HT1080 (cell line): ENCODE results near the gene MAU2. TPM values are rescaled to one million over a fixed set of nuclear protein-coding genes. Genes with fewer than 3 reads are reported as not detected.

Source experiments
- DNase-seq: peaks from one replicate; pipeline ENCODE4 v3.0.0-alpha.2; 2015; ENCODE audit warnings: low read depth
- polyA plus RNA-seq, 2 experiments: library from polyadenylated mRNA; depleted of rRNA; stranded (reverse); fragments of >200 nt; gene quantifications; 2 replicates each; pipeline ENCODE4 v1.2.3, GENCODE V29; 2015
- total RNA-seq: library from RNA; depleted of rRNA; stranded (reverse); fragments of >200 nt; shearing (Covaris generic); gene quantifications from 2 replicates; pipeline ENCODE4 v1.2.3, GENCODE V29; 2014; rRNA removed

Gene MAU2, protein sequence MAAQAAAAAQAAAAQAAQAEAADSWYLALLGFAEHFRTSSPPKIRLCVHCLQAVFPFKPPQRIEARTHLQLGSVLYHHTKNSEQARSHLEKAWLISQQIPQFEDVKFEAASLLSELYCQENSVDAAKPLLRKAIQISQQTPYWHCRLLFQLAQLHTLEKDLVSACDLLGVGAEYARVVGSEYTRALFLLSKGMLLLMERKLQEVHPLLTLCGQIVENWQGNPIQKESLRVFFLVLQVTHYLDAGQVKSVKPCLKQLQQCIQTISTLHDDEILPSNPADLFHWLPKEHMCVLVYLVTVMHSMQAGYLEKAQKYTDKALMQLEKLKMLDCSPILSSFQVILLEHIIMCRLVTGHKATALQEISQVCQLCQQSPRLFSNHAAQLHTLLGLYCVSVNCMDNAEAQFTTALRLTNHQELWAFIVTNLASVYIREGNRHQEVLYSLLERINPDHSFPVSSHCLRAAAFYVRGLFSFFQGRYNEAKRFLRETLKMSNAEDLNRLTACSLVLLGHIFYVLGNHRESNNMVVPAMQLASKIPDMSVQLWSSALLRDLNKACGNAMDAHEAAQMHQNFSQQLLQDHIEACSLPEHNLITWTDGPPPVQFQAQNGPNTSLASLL
- total RNA-seq = 23.8 and 35.3 TPM in 2 replicates
- polyA plus RNA-seq (2015; cell fraction: cytosol; rRNA removed) = 18.0 and 21.0 TPM in 2 replicates
- 52.4 and 71.1 TPM in 2 replicates for polyA plus RNA-seq (2015; cell fraction: nucleus; rRNA removed)

GRCh38 chr19:19320361-19321140 is at the start of gene MAU2, which contains the start of gene SUGP1:
Gene MAU2 (plus strand): TSS chr19:19320829. CDS start chr19:19320860, 31 bp downstream.
Gene SUGP1 (minus strand): TSS chr19:19320509. CDS start chr19:19320496, 13 bp downstream.
- DNase-seq = peak; percentile 91

GRCh38 chr19:19271828-19272599 is 48.6 kb upstream of the MAU2 start:
- DNase-seq = no peak

- DNase-seq = no peak
Measured at GRCh38 chr19:19274146-19274545, 46.5 kb upstream of the MAU2 start.

DNA sequence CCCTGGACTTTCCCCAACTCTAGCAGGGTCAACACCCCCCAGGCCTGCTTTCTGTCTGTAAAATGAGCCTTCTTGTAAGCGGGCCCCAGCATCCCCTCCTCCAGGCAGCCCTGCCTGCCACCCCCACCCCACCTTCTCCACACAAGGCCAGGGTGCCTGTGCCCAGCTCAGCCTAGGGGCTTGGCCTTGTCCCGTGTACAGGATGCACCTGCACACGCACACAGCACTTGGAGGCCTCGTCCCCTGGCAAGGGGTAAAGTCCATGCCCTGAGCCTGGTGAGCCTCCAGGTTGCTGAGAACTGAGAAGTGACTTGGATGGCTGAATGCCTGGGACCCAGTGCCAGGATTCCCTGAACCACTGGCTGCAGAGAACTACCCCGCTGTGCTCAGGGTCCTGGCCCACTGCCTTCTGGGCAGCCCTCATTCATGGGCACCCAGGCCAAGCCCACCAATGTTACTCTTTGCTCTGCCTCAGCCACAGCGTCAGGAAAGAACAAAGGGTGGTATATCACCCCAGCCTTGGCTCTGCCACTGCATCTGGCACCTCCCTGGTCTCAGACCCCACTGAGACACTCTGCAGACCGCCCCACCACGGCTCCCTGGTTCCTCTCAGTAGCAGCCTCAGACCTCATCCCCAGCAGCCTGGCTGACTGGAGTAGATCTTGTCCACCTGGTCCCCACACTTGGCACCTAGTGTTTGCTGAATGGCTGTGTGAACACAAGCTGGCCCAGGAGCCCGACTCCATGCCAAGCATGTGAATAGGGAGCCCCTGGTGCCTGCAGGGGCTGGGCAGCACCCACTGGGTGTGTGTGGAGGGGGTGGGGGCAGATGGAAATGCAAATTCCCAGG is 45.7 kb upstream of the MAU2 start:
- no peak for DNase-seq

DNA sequence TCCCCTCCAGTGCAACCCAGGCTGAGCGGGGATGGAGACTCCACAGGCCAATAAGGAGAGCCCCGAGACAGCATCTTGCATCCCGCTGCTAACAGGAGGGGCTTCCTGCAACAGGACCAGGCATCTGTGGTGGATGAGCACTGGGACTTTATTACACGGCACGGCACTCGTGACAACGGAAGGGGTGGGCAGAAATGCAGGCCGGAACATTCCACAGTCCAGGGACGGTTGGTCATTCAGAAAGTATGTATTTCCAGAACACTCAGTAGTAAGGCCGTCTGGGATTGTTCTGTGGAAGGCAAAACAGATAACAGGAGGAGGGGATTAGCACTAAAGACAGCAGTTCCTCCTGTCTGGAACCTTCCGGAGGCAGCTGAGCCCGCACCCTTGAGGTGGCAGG is 44.2 kb upstream of the MAU2 start:
- no peak for DNase-seq

GRCh38 chr19:19276851-19277250 is 43.8 kb upstream of the MAU2 start:
- no peak for DNase-seq

DNA sequence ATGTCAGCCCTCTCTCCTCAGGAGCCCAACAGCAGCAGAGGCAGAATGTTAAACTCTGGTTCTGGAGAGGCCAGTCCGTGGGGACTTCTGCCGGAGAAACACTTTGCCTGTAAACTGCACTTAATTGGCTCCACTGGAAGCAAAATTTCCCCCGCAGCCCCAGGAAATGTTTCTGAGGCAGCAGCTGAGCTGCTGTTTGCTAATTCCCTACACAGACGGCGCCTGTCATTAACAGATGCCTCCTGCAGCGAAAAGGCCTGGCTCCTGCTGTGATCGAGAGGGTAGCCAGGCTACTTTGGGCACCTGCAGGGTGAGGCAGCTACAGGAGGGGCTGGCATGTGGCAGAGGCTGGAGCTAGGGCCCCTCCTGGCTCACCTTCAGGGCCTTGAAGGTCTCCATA is 42.3 kb upstream of the MAU2 start:
- DNase-seq = no peak

DNA sequence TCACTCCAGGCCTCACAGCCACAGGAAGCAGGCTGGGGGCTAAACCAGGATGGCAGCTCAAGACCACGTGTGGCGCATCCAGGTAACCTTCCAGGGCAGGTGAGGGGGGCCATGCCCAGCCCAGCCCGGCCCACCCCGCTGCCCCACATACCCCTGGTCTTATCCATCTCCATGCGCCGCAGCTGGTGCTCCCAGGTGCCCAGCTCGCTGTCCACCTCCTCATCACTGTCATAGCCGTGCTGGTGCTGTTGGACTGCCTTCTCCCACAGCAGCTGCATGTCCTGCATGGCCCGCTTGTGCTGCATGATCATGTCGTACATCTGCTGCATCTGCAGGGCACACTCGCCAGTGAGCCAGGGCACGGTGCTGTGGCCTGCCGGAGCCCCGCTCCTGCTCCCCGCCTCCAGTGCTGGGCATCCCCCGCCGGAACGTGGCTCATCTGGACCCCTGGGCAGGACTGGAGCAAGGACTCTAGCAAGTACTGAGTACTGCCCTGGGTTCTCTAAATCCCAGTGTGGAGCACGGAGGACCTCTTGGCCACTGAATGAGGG is 41.5 kb upstream of the MAU2 start:
- DNase-seq = no peak

DNA sequence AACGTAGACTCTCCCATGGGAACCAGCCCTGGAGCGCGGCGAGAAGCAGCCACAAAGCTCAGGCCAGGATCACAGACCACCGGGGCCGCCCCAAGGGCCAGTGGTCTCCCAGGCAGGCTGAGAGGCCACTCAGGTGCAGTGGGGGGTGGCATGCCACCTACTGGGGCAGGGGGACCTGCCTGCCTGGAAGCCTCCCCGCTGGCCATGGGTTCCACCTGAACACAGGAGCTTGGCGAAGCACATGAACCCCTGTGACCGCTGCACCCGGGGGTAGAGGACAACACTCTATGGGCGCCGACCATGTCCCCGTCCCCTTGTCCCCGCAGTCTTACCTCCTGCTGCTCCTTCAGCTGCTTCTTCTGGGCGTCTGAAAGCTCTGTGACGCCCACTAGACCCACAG is 40.8 kb upstream of the MAU2 start:
- DNase-seq = no peak

DNA sequence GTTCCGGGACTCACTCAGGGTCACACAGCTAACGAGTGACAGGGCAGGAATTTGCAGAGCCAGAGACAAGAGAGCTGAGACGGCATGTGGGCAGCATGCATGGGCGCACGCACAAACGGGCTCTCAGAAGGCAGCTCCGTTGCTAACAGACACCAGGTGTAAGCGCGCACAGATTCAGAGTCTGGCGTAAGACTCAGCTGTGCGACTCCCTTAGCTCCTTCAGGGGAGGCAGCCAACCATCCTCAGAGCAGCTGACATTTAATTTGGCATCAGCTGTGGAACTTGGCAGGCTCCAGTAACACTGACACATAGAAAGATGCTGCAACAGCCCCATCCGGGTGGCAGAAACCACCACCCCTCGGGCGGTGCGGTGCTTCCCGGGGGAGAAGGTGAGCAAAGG is 40.1 kb upstream of the MAU2 start:
- no peak for DNase-seq

- no peak for DNase-seq
Measured at GRCh38 chr19:19285686-19286085, 34.9 kb upstream of the MAU2 start.

DNA sequence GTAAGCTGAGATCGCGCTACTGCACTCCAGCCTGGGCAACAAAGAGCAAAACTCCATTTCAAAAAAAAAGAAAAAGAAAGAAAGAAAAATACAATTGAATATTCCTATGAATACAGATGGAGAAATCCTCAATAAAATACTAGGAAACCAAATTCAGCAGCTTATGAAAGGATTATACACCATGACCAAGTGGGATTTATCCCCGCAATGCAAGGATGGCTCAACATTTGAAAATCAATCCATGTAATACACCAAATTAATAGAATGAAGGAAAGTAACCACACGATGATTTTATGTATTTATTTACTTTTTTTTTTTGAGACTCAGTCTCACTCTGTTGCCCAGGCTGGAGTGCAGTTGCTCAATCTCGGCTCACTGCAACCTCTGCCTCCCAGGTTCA is 28.0 kb upstream of the MAU2 start:
- DNase-seq = no peak

DNA sequence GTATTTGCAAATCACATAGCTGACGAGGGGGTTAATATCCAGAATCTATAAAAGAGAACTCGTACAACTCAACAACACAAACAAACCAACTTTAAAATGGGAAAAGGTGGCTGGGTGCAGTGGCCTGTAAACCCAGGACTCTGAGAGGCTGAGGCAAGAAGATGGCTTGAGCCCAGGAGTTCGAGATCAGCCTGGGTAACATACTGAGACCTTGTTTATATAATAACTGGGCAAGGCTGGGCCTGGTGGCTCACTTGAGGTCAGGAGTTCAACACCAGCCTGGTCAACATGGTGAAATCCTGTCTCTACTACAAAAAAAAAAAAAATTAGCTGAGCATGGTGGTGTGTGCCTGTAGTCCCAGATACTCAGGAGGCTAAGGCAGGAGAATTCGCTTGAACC is 25.7 kb upstream of the MAU2 start:
- no peak for DNase-seq

GRCh38 chr19:19296953-19297689 is 23.5 kb upstream of the MAU2 start:
- DNase-seq = no peak

- DNase-seq = no peak
Measured at GRCh38 chr19:19297759-19298158, 22.9 kb upstream of the MAU2 start.

GRCh38 chr19:19300613-19301012 is 20.0 kb upstream of the MAU2 start:
- no peak for DNase-seq

DNA sequence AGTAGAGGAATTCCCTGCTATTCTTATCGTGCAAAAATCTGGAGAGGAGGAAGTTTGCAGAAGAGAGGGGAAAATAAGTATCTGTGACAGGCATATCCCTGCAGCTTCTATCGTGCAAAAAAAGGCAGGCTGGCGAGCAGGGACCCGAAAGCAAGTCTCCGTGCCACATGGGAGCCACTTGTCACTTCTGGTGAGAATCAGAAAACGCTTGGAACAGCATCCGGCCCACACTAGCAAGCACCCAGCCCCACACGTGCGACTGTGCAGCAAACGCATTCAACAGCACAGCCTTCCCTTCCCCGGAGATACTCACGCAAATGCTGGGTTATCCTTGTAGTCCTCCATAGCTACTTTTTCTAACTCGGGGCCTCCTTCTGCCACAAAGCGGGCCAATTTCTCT is 17.2 kb upstream of the MAU2 start:
- DNase-seq = no peak

- no peak for DNase-seq
Measured at GRCh38 chr19:19304186-19304965, 16.3 kb upstream of the MAU2 start.
